ENCODE results near the gene TMEM204. TPM values are rescaled to one million over a fixed set of nuclear protein-coding genes. Genes with fewer than 3 reads are reported as not detected.

Gene TMEM204
- total RNA-seq, 1 donor = 12.6 TPM

- H3K4me1 ChIP-seq (ENCODE audit: insufficient read depth, low read length) = peaks cover 28% of the 10 kb centered on the region
- no peaks in the 10 kb centered on the region for H3K27me3 ChIP-seq (ENCODE audit: insufficient read depth, low read length)
- H3K4me3 ChIP-seq (ENCODE audit: low read length) = no peak overlapping the region
- no peaks in the 10 kb centered on the region for H3K9me3 ChIP-seq (ENCODE audit: low read depth, low read length)
Observed at GRCh38 chr16:1548727-1549126, 15.3 kb downstream of the TMEM204 start.

GRCh38 chr16:1550069-1550468, 16.6 kb downstream of the TMEM204 start:
- Histone ChIP-seq H3K4me1 (ENCODE audit: insufficient read depth, low read length) (peaks cover 15% of the 10 kb centered on the region), H3K27me3 (ENCODE audit: insufficient read depth, low read length) (no peaks in the 10 kb centered on the region), H3K4me3 (ENCODE audit: low read length) (no peak overlapping the region), H3K9me3 (ENCODE audit: low read depth, low read length) (no peaks in the 10 kb centered on the region)

DNA sequence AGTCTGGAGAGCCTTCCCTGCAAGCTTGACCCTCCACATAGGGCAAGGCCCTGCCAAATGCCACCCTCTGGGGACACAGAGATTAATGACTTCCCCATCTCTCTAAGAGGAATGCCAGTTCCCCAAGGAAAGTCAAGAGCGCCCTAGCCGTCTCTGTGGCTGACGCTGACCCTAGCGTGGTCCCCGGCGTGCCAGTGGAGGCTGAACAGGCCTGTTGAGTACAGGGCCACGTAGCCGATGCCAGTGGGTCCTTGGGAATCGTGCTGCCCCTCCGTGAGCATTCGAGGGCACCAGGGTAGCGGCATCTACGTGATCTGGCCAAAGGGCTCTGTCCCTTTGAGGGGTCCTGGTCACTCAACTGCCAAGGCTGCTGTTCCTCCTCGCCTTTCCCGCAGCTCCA, 17.2 kb downstream of the TMEM204 start:
- peaks cover 8% of the 10 kb centered on the region for H3K4me1 ChIP-seq (ENCODE audit: insufficient read depth, low read length)
- no peaks in the 10 kb centered on the region for H3K27me3 ChIP-seq (ENCODE audit: insufficient read depth, low read length)
- no peaks in the 10 kb centered on the region for H3K9me3 ChIP-seq (ENCODE audit: low read depth, low read length)
- no peak overlapping the region for H3K4me3 ChIP-seq (ENCODE audit: low read length)

DNA sequence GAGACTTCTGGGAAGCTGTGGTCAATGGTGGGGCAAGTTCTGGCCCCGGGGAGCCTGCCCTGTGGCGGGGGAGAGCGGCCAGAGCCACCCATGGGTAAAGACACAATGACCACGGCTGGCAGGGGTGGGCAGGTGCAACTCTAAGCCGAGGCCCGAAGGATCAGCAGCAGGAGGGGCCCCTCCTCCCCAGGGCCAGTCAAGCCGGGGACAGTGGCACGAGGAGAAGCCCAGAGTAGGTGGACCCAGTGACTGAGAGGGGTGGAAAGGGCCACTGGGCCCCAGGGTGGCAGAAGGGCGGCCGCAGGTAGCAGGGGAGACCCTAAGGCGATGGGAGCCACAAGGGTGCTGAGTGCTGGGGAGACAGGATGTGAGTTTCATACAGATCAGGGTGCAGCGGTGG, 17.7 kb downstream of the TMEM204 start:
- Histone ChIP-seq H3K4me3 (ENCODE audit: low read length) (no peak overlapping the region), H3K27me3 (ENCODE audit: insufficient read depth, low read length) (no peaks in the 10 kb centered on the region), H3K4me1 (ENCODE audit: insufficient read depth, low read length) (peaks cover 4% of the 10 kb centered on the region), H3K9me3 (ENCODE audit: low read depth, low read length) (no peaks in the 10 kb centered on the region)

GRCh38 chr16:1552129-1552528, 18.7 kb downstream of the TMEM204 start:
- Histone ChIP-seq H3K9me3 (ENCODE audit: low read depth, low read length) (no peaks in the 10 kb centered on the region), H3K4me1 (ENCODE audit: insufficient read depth, low read length) (no peaks in the 10 kb centered on the region), H3K4me3 (ENCODE audit: low read length) (no peak overlapping the region)

DNA sequence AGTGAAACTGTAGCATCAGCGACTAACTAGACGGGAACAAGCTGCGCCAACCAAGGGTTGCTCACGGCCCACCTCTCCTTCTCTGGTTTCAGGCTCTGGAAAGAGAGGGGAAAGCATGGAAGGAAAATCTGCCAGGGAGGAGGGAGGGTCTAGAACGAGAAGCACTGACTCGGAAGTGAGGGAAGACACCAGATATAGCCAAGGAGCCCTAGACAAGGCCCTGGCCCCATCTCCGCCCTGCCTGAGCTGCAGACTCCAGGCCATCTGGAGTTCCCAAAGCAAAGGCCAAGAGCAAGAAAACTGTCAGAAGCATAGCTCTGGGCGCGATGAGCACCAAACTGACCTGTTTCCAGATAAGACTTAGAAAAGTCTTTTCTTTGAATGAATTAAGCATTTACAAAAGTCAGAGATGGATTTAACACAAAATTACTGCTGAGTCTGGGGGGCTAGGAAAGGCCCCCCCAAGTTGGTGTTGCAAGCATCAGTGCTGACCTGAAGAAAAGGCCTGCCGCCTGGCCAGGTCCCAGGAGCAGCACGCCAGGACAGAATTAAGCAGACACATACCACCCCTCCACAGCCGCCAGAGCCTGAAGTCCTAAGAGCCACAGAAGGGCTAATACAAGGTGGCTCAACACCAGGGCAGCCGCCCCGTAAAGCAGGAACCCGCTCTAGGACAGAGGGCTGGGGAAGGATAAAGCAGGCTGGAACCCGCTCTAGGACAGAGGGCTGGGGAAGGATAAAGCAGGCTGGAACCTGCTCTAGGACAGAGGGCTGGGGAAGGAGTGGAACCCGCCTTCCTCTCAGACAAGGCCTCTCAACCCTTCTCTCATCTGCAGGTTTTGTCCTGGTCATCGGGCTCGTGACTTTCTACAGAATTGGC, 20.7 kb downstream of the TMEM204 start:
- Histone ChIP-seq H3K4me1 (ENCODE audit: insufficient read depth, low read length) (peaks cover 2% of the 10 kb centered on the region), H3K9me3 (ENCODE audit: low read depth, low read length) (no peaks in the 10 kb centered on the region), H3K27me3 (ENCODE audit: insufficient read depth, low read length) (no peaks in the 10 kb centered on the region), H3K4me3 (ENCODE audit: low read length) (no peak overlapping the region)

More at GRCh38 chr16:1552129-1552528, 18.7 kb downstream of the TMEM204 start:
- H3K27me3 ChIP-seq (ENCODE audit: insufficient read depth, low read length) = no peaks in the 10 kb centered on the region

DNA sequence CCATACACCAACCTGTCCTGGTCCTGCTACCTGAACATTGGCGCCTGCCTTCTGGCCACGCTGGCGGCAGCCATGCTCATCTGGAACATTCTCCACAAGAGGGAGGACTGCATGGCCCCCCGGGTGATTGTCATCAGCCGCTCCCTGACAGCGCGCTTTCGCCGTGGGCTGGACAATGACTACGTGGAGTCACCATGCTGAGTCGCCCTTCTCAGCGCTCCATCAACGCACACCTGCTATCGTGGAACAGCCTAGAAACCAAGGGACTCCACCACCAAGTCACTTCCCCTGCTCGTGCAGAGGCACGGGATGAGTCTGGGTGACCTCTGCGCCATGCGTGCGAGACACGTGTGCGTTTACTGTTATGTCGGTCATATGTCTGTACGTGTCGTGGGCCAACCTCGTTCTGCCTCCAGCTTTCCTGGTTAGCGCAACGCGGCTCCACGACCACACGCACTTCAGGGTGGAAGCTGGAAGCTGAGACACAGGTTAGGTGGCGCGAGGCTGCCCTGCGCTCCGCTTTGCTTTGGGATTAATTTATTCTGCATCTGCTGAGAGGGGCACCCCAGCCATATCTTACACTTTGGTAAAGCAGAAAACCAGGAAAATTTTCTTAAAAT, 21.5 kb downstream of the TMEM204 start:
- H3K4me1 ChIP-seq (ENCODE audit: insufficient read depth, low read length) = peaks cover 9% of the 10 kb centered on the region
- H3K4me3 ChIP-seq (ENCODE audit: low read length) = no peak overlapping the region
- H3K27me3 ChIP-seq (ENCODE audit: insufficient read depth, low read length) = no peaks in the 10 kb centered on the region
- no peaks in the 10 kb centered on the region for H3K9me3 ChIP-seq (ENCODE audit: low read depth, low read length)

GRCh38 chr16:1556254-1556653, 22.8 kb downstream of the TMEM204 start:
- no peaks in the 10 kb centered on the region for H3K9me3 ChIP-seq (ENCODE audit: low read depth, low read length)
- no peaks in the 10 kb centered on the region for H3K27me3 ChIP-seq (ENCODE audit: insufficient read depth, low read length)
- H3K4me1 ChIP-seq (ENCODE audit: insufficient read depth, low read length) = peaks cover 21% of the 10 kb centered on the region
- H3K4me3 ChIP-seq (ENCODE audit: low read length) = no peak overlapping the region

GRCh38 chr16:1557074-1557473, 23.6 kb downstream of the TMEM204 start:
- no peaks in the 10 kb centered on the region for H3K27me3 ChIP-seq (ENCODE audit: insufficient read depth, low read length)
- no peak overlapping the region for H3K4me3 ChIP-seq (ENCODE audit: low read length)
- peaks cover 21% of the 10 kb centered on the region for H3K4me1 ChIP-seq (ENCODE audit: insufficient read depth, low read length)
- no peaks in the 10 kb centered on the region for H3K9me3 ChIP-seq (ENCODE audit: low read depth, low read length)

DNA sequence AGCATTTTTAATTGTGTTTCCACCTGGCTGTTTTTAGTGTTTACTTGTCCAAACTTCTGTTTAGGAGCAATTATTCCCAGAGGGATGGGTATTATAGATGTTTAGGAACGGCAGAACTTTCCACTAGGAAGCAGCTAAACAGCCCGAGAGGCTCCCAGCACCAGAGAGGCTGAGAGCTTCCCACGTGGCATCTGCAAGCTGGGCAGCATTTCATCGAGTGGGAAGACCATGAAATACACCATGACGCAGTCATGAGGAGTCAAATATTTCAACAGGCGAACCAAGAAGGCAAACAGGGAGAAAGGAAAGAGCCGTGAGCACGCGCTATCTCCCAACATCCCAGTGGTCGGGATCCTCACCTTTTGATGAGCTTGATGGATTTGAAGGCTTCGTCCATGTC, 24.1 kb downstream of the TMEM204 start:
- H3K4me1 ChIP-seq (ENCODE audit: insufficient read depth, low read length) = peaks cover 21% of the 10 kb centered on the region
- H3K27me3 ChIP-seq (ENCODE audit: insufficient read depth, low read length) = no peaks in the 10 kb centered on the region
- H3K4me3 ChIP-seq (ENCODE audit: low read length) = no peak overlapping the region
- H3K9me3 ChIP-seq (ENCODE audit: low read depth, low read length) = no peaks in the 10 kb centered on the region

DNA sequence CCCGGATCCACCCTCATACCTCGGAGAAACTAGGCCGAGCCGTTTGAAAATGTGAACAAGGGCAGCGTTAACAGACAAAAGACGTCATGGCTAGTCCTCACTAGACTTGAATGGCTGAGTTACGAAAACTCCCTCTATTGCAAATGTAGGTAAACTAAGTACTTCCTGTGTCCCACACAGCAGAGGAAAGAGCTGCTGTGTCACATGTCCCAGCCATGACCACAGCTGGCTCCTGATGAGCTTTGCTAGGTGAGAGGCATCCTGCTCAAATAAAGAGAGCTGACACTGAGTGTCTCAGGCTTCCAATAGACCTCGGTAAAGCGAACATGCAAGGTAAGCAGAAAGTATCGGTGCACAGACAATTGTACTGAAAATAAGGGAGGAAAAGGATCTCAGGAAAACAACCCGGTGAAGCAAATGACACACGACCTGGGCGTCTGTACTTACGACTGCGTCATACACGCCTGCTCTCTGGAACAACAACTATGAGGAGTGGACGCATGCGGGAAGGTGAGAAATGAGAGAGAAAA, 26.0 kb downstream of the TMEM204 start:
- Histone ChIP-seq H3K4me1 (ENCODE audit: insufficient read depth, low read length) (peaks cover 21% of the 10 kb centered on the region), H3K27me3 (ENCODE audit: insufficient read depth, low read length) (no peaks in the 10 kb centered on the region), H3K9me3 (ENCODE audit: low read depth, low read length) (no peaks in the 10 kb centered on the region), H3K4me3 (ENCODE audit: low read length) (no peak overlapping the region)

DNA sequence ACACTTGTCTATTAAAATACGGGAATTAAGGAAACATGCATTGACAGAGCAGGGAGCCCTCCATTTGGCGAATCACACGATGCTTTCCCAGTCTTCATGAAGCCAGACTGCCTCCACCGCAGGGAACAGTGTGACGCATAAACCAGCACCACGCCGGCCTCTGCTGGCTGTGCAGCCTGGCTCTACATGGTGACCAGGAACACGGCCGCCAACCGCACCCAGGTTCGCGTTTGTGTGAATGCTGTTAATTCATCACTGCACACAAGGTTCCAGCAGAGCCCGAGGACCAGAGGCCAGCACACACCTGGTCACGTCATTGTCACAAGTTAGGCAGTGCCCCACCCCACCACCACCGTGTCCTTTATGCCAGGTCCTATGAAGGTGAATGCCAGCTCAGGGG, 26.7 kb downstream of the TMEM204 start:
- H3K27me3 ChIP-seq (ENCODE audit: insufficient read depth, low read length) = no peaks in the 10 kb centered on the region
- no peaks in the 10 kb centered on the region for H3K9me3 ChIP-seq (ENCODE audit: low read depth, low read length)
- H3K4me1 ChIP-seq (ENCODE audit: insufficient read depth, low read length) = peaks cover 21% of the 10 kb centered on the region
- no peak overlapping the region for H3K4me3 ChIP-seq (ENCODE audit: low read length)

DNA sequence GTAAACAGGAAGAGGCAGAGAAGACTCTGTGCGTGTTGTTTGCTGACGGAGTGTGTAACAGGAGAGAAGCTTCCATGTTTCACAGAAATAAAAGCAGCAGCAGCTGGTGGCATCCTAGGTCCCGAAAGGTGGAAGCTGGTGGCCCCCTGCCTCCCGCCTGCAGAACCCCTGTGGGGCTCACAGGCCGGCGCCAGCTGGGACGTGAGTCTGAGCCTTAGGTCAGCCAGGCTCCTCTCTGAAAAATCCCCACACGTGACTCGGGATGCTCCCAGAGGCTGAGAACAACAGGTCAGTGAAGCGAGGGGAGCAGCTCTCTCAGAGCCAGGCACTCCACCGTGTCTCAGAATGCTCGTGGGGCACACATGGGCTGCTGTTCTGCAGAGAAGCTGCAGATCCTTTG, 27.4 kb downstream of the TMEM204 start:
- Histone ChIP-seq H3K4me3 (ENCODE audit: low read length) (no peak overlapping the region), H3K27me3 (ENCODE audit: insufficient read depth, low read length) (no peaks in the 10 kb centered on the region), H3K4me1 (ENCODE audit: insufficient read depth, low read length) (peaks cover 21% of the 10 kb centered on the region)

GRCh38 chr16:1561266-1561665, 27.8 kb downstream of the TMEM204 start:
- peaks cover 21% of the 10 kb centered on the region for H3K4me1 ChIP-seq (ENCODE audit: insufficient read depth, low read length)
- no peaks in the 10 kb centered on the region for H3K27me3 ChIP-seq (ENCODE audit: insufficient read depth, low read length)
- H3K9me3 ChIP-seq (ENCODE audit: low read depth, low read length) = no peaks in the 10 kb centered on the region
- H3K4me3 ChIP-seq (ENCODE audit: low read length) = no peak overlapping the region

More for the DNA sequence above, 27.4 kb downstream of the TMEM204 start:
- H3K9me3 ChIP-seq (ENCODE audit: low read depth, low read length) = no peaks in the 10 kb centered on the region

- Histone ChIP-seq H3K4me1 (ENCODE audit: insufficient read depth, low read length) (peaks cover 21% of the 10 kb centered on the region), H3K4me3 (ENCODE audit: low read length) (no peak overlapping the region), H3K9me3 (ENCODE audit: low read depth, low read length) (no peaks in the 10 kb centered on the region)
Observed at GRCh38 chr16:1561836-1562235, 28.4 kb downstream of the TMEM204 start.

More at GRCh38 chr16:1561836-1562235, 28.4 kb downstream of the TMEM204 start:
- no peaks in the 10 kb centered on the region for H3K27me3 ChIP-seq (ENCODE audit: insufficient read depth, low read length)
